ENCODE results near the gene CCDC6. TPM values are rescaled to one million over a fixed set of nuclear protein-coding genes. Genes with fewer than 3 reads are reported as not detected.
"Not testable (repeated sequence)": the region's sequence is repeated elsewhere in the genome, so short reads cannot be mapped to it uniquely, and the experiment has no call there.

The CCDC6 gene
- polyA plus RNA-seq, 6 donors from 2014 or later, result 7.8 to 20.9 (median 11.7) TPM

GRCh38 chr10:59887006-59887405 is 19.4 kb downstream of the CCDC6 start:
- H3K4me3 Mint-ChIP-seq, result peak overlapping the region in 7 of 8 donors; percentile 7 to 69 (median 39)
- H3K36me3 Mint-ChIP-seq, result peaks cover 0 to 11% of the 10 kb centered on the region in 2 donors
- H3K27me3 Mint-ChIP-seq, result no peaks in the 10 kb centered on the region
- peaks cover 70 to 85% (median 83%) of the 10 kb centered on the region in 3 donors for H3K4me1 Mint-ChIP-seq
- peak overlapping the region in 3 of 6 donors; percentile 7 to 75 (median 18) for H3K27ac Mint-ChIP-seq
- ATAC-seq (ENCODE audit: low read depth in 2 of 2), result no peak
- H3K9me3 Mint-ChIP-seq, result peaks cover 0 to 4% (median 0%) of the 10 kb centered on the region in 7 donors
- DNase-seq, result no peak

GRCh38 chr10:59885430-59886134 is 20.8 kb downstream of the CCDC6 start:
- Mint-ChIP-seq H3K36me3 (peaks cover 0 to 11% of the 10 kb centered on the region in 2 donors), H3K27me3 (no peaks in the 10 kb centered on the region), H3K9me3 (peaks cover 0 to 4% (median 0%) of the 10 kb centered on the region in 7 donors), H3K4me1 (peaks cover 74 to 89% (median 85%) of the 10 kb centered on the region in 3 donors), H3K27ac (peak overlapping the region; percentile 1 to 90 (median 72)), H3K4me3 (peak overlapping the region; percentile 58 to 86 (median 64))
- peak; percentile 98 to 100 for ATAC-seq (ENCODE audit: low read depth in 2 of 2)
- peak; percentile 86 for DNase-seq

GRCh38 chr10:59884893-59885292 is 21.5 kb downstream of the CCDC6 start:
- Mint-ChIP-seq H3K4me3 (peak overlapping the region; percentile 58 to 86 (median 64)), H3K4me1 (peaks cover 69 to 91% (median 86%) of the 10 kb centered on the region in 3 donors), H3K27ac (peak overlapping the region in 5 of 6 donors; percentile 61 to 92 (median 86))
- H3K27me3 Mint-ChIP-seq; ATAC-seq (ENCODE audit: low read depth in 2 of 2); H3K36me3 Mint-ChIP-seq; DNase-seq; H3K9me3 Mint-ChIP-seq: not testable (repeated sequence)

- ATAC-seq (ENCODE audit: low read depth in 2 of 2) (no peak), DNase-seq (no peak)
- peak overlapping the region in 2 of 6 donors; percentile 14 to 44 for H3K27ac Mint-ChIP-seq
- H3K9me3 Mint-ChIP-seq, result no peaks in the 10 kb centered on the region
- peaks cover 67 to 89% (median 88%) of the 10 kb centered on the region in 3 donors for H3K4me1 Mint-ChIP-seq
- H3K36me3 Mint-ChIP-seq, result no peaks in the 10 kb centered on the region
- no peaks in the 10 kb centered on the region for H3K27me3 Mint-ChIP-seq
- peak overlapping the region in 1 of 8 donors; percentile 41 for H3K4me3 Mint-ChIP-seq
Measured at GRCh38 chr10:59881640-59882039, 24.7 kb downstream of the CCDC6 start.

GRCh38 chr10:59880971-59881510 is 25.3 kb downstream of the CCDC6 start:
- Mint-ChIP-seq H3K27ac (peak overlapping the region in 5 of 6 donors; percentile 44 to 91 (median 70)), H3K4me1 (peaks cover 65 to 89% (median 87%) of the 10 kb centered on the region in 3 donors), H3K36me3 (no peaks in the 10 kb centered on the region), H3K9me3 (no peaks in the 10 kb centered on the region), H3K27me3 (no peaks in the 10 kb centered on the region), H3K4me3 (peak overlapping the region in 4 of 8 donors; percentile 1 to 41 (median 24))
- ATAC-seq (ENCODE audit: low read depth in 2 of 2) (peak in 1 of 2 donors; percentile 20), DNase-seq (no peak)

GRCh38 chr10:59880019-59880717 is 26.2 kb downstream of the CCDC6 start:
- H3K4me3 Mint-ChIP-seq, result peak overlapping the region in 1 of 8 donors; percentile 10
- ATAC-seq (ENCODE audit: low read depth in 2 of 2) (no peak), DNase-seq (no peak)
- H3K27ac Mint-ChIP-seq, result peak overlapping the region in 3 of 6 donors; percentile 44 to 56 (median 48)
- H3K9me3 Mint-ChIP-seq, result no peaks in the 10 kb centered on the region
- no peaks in the 10 kb centered on the region for H3K27me3 Mint-ChIP-seq
- peaks cover 58 to 88% (median 81%) of the 10 kb centered on the region in 3 donors for H3K4me1 Mint-ChIP-seq
- H3K36me3 Mint-ChIP-seq, result no peaks in the 10 kb centered on the region

GRCh38 chr10:59879363-59879913 is 26.9 kb downstream of the CCDC6 start:
- Mint-ChIP-seq H3K4me3 (peak overlapping the region in 2 of 8 donors; percentile 10 to 13), H3K27me3 (no peaks in the 10 kb centered on the region), H3K36me3 (no peaks in the 10 kb centered on the region), H3K27ac (peak overlapping the region in 5 of 6 donors; percentile 1 to 56 (median 28)), H3K9me3 (no peaks in the 10 kb centered on the region), H3K4me1 (peaks cover 57 to 87% (median 79%) of the 10 kb centered on the region in 3 donors)
- DNase-seq, result no peak
- no peak for ATAC-seq (ENCODE audit: low read depth in 2 of 2)

GRCh38 chr10:59878915-59879314 is 27.4 kb downstream of the CCDC6 start:
- no peak for ATAC-seq (ENCODE audit: low read depth in 2 of 2)
- Mint-ChIP-seq H3K4me3 (peak overlapping the region in 1 of 8 donors; percentile 13), H3K4me1 (peaks cover 57 to 87% (median 79%) of the 10 kb centered on the region in 3 donors)

GRCh38 chr10:59878289-59878688 is 28.1 kb downstream of the CCDC6 start:
- Mint-ChIP-seq H3K36me3 (no peaks in the 10 kb centered on the region), H3K27me3 (no peaks in the 10 kb centered on the region), H3K4me1 (peaks cover 53 to 87% (median 78%) of the 10 kb centered on the region in 3 donors), H3K9me3 (no peaks in the 10 kb centered on the region), H3K27ac (peak overlapping the region in 3 of 6 donors; percentile 20 to 39 (median 37)), H3K4me3 (no peak overlapping the region)
- DNase-seq, result no peak
- ATAC-seq (ENCODE audit: low read depth in 2 of 2), result no peak

More at GRCh38 chr10:59878915-59879314, 27.4 kb downstream of the CCDC6 start:
- no peaks in the 10 kb centered on the region for H3K36me3 Mint-ChIP-seq
- no peaks in the 10 kb centered on the region for H3K27me3 Mint-ChIP-seq
- H3K27ac Mint-ChIP-seq, result peak overlapping the region in 2 of 6 donors; percentile 6 to 20
- DNase-seq, result no peak
- H3K9me3 Mint-ChIP-seq, result no peaks in the 10 kb centered on the region

- Mint-ChIP-seq H3K27ac (peak overlapping the region in 2 of 6 donors; percentile 36 to 64), H3K4me3 (no peak overlapping the region), H3K36me3 (no peaks in the 10 kb centered on the region), H3K27me3 (no peaks in the 10 kb centered on the region), H3K4me1 (peaks cover 59 to 91% (median 82%) of the 10 kb centered on the region in 3 donors), H3K9me3 (no peaks in the 10 kb centered on the region)
- ATAC-seq (ENCODE audit: low read depth in 2 of 2), result no peak
- DNase-seq, result no peak
Measured at GRCh38 chr10:59877191-59877671, 29.1 kb downstream of the CCDC6 start.

GRCh38 chr10:59876695-59877094 is 29.7 kb downstream of the CCDC6 start:
- Mint-ChIP-seq H3K36me3 (no peaks in the 10 kb centered on the region), H3K27ac (peak overlapping the region in 4 of 6 donors; percentile 20 to 80 (median 76))
- DNase-seq, result no peak

GRCh38 chr10:59876208-59876607 is 30.1 kb downstream of the CCDC6 start:
- ATAC-seq (ENCODE audit: low read depth in 2 of 2), result peak; percentile 45 to 57

More at GRCh38 chr10:59876695-59877094, 29.7 kb downstream of the CCDC6 start:
- ATAC-seq (ENCODE audit: low read depth in 2 of 2), result no peak
- H3K9me3 Mint-ChIP-seq, result no peaks in the 10 kb centered on the region
- peaks cover 62 to 95% (median 86%) of the 10 kb centered on the region in 3 donors for H3K4me1 Mint-ChIP-seq
- peak overlapping the region in 3 of 8 donors; percentile 26 to 85 (median 65) for H3K4me3 Mint-ChIP-seq
- H3K27me3 Mint-ChIP-seq, result no peaks in the 10 kb centered on the region

More at GRCh38 chr10:59876208-59876607, 30.1 kb downstream of the CCDC6 start:
- Mint-ChIP-seq H3K4me1 (peaks cover 59 to 92% (median 83%) of the 10 kb centered on the region in 3 donors), H3K4me3 (peak overlapping the region in 6 of 8 donors; percentile 26 to 85 (median 69)), H3K27ac (peak overlapping the region; percentile 64 to 93 (median 76))
- not testable (repeated sequence) for H3K36me3 Mint-ChIP-seq, H3K27me3 Mint-ChIP-seq, H3K9me3 Mint-ChIP-seq
- DNase-seq, result peak; percentile 51
